Stimulated activated CD4-positive, alpha-beta T cell treated with anti-CD3 and anti-CD28 coated beads, Interleukin-12 subunit alpha, Interleukin-12 subunit beta, amount 100 ng/mL, for 24 hours (primary cell): ENCODE data around the gene TMEM51.

Source experiments
- DNase-seq, 2 experiments: peaks; one replicate each; pipeline ENCODE4 v3.0.0-alpha.2; 2020; ENCODE audit warnings: low read depth in 2 of 2

Gene TMEM51

DNA sequence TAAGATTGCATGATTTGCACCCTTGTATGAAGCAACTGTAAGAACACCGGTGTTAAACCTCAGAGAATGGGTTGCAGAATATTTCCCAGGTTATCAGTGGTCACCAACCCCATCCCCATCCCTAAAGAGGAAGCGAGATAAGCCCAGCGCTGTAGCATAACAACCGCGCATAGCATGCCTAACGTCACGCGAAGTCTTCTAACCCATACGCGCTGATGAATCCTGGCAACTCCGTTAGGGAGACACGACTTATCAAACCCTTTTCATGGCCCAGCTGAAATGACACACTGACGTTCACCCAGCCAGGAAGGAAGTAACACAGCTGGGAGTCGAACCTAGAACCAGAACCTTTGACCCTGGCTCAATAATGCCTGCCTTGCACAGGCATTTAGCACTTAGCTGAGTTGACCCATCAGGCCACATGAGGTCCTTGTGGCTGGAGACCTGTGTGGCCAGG, 24.2 kb downstream of the TMEM51 start:
- no peak for DNase-seq

DNA sequence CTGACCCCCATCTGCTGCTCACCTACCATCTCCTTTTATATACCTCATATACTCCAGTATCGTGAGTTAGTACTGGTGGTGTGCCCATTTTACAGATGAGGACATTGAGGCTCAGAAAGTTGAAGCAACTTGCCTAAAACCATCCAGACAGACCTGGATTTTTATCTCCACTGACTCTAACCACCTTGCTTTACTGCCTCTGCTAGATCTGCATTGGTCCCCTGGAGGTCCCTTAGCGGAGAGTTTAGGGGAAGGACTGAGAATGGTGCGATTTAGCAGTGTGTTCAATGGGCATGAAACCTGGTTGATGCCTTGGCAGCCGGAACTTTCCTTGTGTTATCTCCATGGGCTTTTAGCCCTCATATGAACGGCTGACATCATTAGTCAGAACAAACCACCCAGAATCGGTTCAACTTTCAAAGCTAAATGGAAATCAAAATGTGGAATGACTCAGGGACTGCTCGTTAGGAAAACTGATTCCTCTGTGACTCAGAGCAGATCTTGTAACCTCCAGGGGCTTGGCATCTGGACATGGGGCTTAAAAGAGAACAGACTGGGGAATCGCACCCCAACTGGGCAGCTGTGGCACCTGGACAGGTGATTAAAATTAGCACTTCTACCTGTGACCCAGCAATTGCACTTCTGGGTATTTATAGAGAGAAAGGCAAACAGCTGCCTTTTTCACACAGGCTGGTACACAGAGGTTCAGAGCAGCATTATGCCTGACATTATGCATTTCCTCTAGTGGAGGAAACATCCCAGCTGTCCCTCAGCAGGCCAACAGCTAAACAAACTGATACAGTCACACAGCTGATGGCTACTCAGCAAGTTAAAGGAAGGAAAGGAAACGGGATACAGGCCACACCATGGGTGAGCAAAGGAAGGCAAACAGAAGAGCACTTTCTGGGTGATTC, 25.3 kb downstream of the TMEM51 start:
- DNase-seq: no peak

DNA sequence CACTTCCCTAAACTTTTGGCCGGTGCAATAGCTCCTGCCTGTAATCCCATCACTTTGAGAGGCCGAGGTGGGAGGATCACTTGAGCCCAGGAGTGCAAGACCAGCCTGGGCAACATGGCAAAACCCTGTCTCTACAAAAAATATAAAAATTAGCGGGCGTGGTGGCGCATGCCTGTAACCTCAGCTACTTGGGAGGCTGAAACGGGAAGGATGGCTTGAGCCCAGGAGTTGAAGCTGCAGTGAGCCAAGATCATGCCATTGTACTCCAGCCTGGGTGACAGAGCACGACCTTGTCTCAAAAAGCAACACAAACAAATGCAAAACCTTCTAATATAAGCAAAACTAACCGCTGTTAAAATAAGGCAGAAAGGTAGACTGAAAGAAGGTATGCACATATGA, 25.9 kb downstream of the TMEM51 start:
- no peak for DNase-seq

- no peak for DNase-seq
These were observed 26.6 kb downstream of the TMEM51 start for GRCh38 chr1:15180189-15180588.

GRCh38 chr1:15180945-15181523, 27.5 kb downstream of the TMEM51 start:
- DNase-seq: no peak

DNA sequence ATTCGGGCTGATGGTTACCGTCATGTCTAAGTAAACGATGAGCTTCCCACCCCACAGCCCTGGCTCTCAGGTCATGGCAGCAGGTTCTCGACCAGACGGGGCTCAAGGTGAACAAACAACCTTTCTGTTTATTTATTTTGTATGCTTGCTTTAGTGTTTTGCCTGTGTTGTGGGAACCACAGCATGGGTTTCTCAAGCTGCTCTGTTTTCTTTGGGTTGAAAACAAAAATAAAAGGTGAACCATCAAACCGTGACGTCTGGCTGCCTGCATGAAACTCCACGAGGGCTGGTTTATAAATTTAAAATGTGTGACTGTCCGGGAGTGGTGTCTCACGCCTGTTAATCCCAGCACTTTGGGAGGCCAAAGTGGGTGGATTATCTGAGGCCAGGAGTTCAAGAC, 28.0 kb downstream of the TMEM51 start:
- DNase-seq: no peak

GRCh38 chr1:15184436-15185241, 31.1 kb downstream of the TMEM51 start:
- no peak for DNase-seq

DNA sequence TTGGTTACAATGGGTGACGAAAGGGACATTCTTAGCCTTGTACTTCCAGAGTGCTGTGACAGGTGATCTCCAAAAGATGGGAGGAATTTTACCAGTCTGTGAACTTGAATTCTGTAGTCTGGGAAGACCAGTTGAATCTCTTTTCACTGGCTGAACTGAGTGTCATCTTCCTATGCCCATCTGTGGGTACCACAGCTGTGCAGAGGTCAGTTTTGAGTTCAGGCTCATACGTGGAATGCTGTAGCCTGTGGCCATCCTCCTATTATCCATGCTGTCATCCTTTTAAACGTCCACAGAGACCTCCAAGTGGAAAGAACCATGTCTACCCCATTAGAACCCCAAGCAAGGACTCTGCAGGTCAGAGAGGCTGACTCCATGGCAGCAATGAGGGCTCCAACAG, 32.1 kb downstream of the TMEM51 start:
- DNase-seq: no peak

DNA sequence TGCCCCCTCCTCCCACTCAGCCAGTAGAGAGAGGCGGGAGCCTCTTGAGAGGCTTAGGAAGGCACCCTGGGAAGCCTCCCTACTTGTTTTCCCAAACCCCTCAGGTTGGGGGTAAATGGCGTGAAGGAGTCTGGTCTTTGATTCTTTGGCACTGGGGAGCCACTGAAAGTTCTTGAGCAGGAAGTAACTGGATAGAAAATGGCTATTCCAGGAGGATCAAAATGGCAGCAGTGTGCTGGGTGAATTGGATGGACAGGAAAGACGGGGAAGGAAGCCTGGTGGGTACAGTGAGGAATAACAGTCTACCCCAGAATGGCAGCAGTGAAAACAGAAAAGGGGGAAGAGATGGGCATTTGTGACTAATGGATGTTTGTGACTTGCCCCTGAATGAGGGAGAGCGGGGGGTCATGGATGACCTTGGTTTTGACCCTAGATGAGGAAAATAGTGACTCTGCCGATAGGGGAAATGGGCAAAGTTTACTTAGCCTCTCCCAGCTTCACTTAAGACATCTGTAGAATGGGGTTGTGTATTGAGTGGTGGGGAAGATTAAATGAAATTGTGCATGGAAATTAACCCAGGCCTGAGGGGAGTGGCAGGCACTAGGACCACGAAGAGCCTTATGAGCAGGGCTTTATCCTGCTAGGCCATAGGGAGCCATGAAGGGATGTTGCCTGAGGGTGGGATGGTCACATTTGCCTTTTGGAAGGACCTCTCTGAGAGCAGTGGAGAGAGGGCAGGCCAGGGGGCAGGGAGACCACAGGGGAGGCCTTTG, 32.7 kb downstream of the TMEM51 start:
- no peak for DNase-seq

- no peak for DNase-seq
These were observed 33.3 kb downstream of the TMEM51 start for GRCh38 chr1:15186846-15187151.

GRCh38 chr1:15187175-15188129, 33.9 kb downstream of the TMEM51 start:
- DNase-seq: no peak

GRCh38 chr1:15188130-15188524, 34.6 kb downstream of the TMEM51 start:
- no peak for DNase-seq

DNA sequence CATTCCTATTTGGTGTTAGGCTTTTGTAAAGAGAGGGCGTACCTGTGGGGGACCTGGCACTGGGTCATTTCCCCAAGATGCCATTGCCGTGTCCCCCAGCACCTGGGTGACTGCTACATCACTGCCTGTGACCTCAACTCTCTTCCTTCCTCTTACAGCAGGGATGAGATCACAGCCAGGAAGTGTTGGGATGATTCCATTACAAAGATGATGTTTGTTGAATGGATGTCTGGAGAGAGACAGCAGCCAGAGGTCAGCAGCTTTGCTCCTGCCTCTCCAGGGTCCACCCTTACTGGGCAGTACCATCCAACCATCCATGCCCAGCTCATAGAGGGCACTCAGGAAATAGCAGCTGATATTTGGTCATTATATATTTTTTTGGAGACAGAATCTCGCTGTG, 35.1 kb downstream of the TMEM51 start:
- no peak for DNase-seq

DNA sequence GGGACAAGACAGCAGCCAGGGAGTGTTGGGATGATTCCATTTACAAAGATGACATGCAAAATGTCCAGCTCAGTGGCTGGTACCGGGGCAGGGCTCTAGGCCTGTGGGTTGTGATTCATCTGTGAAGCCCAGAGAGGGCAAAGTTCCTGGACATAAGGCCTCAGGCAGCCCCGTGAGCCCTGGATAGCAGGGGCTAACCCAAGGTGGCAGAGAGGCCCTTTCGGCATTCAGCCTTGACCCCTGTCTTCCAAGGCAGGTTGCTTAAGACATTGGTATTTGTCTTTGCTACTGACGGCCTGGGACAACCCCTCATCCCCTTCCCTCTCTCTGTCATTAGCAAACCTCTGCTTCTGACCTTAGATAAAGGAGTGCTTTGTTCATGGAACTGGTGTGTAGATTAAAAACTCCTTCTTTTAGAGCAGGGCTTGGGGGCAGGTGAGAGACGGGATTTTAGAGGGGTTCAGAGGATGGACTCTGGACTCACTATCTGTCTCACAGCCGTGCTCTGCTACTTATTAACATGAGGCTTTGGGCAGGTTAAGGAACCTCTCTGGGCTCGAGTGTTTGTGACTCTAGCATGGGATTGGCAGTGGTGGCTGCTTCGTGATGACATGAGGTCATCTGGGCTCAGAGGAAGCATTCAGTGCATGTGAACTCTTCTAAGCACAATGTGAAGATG, 36.3 kb downstream of the TMEM51 start:
- no peak for DNase-seq

DNA sequence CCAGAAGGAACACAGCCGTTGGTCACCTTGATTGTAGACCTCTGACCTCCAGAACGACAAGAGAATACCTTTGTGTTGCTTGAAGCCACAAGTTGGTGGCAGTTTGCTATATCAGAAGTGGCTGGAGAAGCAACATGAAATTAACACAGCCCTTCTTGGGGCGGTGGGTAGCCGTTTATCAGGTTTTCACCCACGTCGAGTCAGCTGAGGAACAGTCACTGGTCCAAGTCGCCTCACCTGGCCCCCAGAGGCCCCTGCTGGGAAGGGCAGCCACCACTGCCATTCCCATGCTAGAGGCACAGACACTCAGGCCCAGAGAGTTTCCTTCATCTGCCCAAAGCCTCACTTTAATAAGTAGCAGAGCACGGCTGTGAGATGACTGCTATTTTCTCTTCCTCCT, 37.7 kb downstream of the TMEM51 start:
- no peak for DNase-seq

DNA sequence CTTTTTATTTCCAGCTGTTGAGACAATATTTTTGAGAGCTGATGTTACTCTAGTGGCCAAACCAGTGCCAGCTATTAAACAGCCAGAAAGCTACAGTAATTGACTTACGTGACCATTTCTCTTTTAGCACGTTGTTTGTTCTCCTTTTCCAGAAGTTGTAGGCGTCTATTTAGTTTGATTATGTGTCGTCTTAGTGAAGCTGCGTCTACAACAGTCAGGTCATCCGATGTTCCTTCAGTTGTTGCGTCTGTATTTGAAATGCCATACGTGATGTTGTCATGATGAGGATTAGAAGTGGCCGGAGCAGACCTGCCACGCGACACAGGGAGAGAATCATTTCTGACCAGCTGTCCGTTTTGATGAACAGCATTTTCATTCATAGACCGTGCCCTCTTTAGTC, 38.2 kb downstream of the TMEM51 start:
- no peak for DNase-seq

DNA sequence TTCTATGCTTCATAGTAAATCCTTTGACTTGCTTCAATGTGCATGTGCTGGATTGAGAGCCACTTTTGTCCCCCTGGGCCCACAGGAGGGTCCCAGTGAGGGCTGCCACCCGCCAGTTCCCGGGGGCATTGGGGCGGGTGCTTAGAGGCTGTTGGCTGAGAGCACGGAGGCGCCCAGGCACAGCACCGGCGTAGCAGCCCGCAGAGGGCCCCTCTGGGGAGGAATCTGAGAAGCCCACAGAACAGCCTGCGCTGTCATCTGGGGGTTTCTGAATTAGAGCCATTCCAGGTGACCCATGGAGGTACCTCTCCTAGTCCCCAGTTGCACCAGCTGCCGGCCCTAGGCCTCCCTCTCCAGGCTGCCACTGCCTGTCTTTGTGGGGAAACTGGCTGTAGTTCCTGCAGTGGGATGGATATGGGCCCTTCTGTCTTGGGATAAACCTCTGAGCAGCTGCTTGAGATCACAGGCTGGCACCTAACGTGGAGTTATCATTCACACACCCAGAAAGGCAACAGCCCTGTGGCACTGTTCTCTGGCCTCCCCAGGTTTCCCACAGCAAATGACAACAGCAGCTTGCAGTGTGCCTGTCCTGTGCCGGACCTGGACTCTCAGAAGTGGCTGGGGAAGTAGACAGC, 39.5 kb downstream of the TMEM51 start:
- DNase-seq: no peak

- DNase-seq: no peak
These were observed 42.0 kb downstream of the TMEM51 start for GRCh38 chr1:15195420-15196052.

DNA sequence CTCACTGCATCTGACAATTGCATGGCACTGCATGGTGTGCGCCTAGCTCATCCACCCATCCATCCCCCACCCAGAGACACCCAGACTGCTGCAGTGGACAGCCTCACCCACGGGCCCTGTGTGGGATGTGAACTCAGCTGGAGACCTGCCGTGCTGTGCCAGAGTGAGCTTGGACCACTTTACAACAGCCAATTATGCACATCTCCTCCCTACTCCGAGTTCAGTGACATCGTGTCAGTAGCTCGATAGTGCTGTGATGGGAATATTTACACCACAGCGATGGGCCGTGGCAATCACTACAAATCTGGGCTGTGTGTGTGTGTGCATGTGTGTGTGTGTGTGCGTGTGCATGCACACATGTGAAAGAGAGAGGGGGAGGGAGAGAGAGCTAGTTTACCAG, 42.5 kb downstream of the TMEM51 start:
- no peak for DNase-seq
